Embryonic facial prominence (tissue), 1 donor: ENCODE measurements around the gene CHRNA4.

Experiments used
- DNase-seq: peaks from one replicate; pipeline ENCODE4 v3.0.0-alpha.2; 2016; ENCODE audit errors: extremely low spot score

The CHRNA4 gene

DNA sequence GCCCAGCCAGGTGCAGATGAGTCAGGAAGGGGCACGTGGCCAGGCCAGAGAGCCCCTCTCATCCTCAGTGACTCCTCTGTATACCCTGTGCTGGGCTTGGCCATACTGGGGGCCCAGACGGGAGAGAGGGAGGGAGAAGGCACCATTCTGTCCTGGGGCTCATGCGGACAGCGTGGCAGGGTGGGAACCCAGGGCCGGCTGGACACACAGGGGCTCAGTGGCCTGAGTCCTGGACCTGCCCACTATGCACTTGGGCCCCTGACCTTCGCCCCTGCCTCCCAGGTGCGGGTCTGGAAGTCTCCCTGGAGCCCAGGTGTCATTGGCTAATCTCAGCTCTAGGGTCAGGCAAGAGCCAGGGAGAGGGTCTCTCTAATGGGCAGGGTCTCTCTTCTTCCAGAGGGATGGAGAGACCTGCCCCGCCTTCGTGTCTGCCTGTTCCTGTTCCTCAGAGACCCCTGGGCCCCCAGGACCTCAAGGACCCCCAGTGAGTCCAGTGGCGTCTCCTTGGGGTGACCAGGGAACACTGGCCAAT is 40.5 kb downstream of the CHRNA4 start:
- DNase-seq, result no peak

DNA sequence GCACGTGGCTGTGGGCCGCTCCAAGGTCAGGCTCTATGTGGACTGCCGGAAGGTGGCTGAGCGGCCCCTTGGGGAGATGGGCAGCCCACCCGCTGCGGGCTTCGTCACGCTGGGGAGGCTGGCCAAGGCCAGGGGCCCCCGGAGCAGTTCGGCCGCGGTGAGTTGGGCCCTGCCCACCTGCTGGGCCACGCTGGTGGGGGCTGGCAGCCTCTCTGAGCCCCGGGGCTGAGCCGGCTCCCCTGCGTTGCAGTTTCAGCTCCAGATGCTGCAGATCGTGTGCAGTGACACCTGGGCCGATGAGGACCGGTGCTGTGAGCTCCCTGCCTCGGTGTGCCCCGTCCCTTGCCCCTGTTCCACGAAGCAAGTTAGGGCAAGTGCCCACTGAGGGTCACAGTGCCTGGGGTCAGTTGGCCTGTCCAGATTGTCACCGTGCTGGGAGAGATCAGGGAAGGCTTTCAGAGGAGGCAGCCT is 41.1 kb downstream of the CHRNA4 start:
- DNase-seq, result no peak

DNA sequence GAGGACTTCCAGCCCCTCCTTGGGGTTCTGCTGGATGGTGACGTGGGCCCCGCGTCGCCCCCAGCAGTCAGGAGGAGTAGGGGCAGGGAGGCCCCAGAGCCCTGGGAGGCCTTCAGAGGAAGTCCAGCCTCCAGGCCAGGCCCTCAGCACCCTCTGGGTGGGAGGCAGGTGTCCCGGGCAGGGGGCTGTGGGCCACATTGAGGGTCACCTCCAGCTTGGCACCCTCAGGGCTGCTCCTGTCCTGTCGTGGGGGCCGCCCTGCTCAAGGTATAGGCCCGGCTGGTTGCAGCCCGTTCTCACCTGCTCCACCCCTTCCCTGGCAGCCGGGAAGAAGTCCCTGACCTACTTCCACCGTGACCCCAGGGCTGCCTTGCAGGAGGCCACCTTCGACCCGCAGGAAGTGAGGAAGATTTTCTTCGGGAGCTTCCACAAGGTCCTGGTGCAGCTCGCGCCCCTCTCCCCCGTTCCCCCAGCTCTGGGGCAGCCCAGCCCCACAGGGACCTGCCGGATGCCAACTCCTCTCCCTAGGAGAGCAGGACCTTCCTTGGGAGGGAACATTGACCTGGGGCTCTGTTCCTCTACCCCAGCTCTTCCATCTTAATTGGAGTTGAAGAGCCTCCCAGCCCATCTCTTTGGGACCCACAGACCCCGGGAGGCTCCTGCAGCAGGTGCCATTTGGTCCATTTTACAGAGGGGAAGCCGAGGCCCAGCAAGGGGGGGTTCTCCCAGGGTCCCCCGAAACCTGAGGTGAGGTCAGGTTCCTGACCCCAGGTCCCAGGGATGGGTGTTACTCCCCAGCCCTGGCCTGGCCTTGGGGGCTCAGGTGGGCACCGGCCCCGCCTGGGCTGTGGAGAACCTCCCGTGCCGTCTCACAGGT is 41.7 kb downstream of the CHRNA4 start:
- DNase-seq, result no peak

DNA sequence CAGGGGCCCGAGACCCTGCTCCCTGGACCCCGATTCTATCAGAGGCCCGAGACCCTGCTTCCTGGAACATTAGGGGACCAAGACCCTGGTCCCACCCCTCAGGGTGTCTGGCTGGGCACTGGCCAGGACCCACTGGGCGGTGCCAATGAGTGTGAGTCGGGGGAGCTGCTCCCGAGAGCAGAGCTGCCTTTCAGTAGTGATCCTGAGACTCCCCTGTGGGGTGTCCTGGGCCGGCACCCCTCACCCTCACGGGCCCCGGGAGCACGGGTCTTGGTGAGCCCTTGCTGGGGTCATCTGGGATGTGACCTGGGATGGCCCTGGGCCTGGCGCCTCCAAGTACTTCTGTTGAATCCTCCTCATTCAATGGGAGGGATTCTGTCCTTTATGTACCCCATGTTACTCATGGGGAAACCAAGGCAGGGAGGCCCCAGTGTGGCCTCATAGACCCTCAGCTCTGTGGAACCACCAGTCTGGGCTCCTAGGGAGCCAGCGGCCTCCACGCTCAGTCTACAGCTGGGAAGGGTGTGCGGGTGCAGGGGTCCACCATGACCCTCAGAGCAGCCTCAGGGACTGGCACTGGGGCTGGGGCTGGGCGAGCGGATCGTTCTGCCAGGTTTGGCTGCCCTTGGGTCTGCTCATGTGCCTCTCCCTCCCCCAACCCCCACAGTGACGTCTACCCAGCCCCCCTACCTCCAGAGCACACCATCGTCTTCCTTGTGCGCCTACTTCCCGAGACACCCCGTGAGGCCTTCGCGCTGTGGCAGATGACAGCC is 42.6 kb downstream of the CHRNA4 start:
- DNase-seq, result no peak

DNA sequence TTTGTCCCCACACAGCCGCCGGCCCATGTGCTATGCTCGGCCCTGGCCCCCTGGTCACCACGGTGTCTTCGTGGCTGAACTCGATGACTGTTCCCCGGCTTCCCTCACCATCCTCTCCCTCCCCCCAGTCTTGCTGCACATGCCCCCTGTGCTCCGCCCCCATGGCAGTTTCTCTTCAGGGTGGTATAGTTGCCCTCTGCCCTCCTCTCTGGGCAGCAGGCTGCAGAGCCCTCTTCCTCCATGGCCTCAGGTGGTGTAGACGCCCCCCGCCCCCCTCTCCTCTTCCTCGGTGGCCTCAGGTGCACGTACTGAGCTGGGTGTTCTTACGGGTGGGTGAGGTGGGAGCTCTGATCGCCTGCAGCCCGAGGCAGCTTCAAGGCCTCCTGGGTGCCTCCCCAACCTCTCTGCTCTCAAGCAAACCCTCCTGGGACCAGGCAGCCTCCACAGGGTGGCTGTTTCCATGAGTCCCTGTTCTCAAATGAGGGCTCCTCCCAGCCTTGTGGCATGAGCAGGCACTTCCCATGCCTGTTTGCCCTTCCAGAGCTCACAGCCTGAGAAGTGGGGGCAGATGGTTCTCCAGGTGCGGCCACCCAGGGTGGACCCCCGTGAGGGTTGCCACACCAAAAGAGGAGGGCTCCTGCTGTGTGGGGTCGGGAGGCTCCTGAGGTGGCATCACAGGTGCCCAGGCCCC is 43.4 kb downstream of the CHRNA4 start:
- DNase-seq, result no peak

DNA sequence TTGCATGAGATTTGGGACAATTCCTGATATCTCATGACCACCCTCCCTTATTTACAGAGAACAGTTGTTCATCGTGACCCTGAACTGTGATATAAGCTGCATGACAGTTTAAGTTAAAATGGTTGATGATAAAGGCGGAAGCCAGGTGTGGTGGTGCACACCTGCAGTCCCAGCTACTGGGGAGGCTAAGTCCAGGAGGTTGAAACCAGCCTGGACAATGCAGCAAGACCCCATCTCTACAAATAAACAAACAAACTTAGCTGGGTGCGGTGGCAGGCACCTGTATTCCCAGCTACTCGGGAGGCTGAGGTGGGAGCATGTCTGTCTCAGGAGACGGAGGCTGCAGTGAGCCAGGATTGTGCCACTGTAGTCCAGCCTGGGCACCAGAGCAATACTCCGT is 44.1 kb downstream of the CHRNA4 start:
- no peak for DNase-seq

DNA sequence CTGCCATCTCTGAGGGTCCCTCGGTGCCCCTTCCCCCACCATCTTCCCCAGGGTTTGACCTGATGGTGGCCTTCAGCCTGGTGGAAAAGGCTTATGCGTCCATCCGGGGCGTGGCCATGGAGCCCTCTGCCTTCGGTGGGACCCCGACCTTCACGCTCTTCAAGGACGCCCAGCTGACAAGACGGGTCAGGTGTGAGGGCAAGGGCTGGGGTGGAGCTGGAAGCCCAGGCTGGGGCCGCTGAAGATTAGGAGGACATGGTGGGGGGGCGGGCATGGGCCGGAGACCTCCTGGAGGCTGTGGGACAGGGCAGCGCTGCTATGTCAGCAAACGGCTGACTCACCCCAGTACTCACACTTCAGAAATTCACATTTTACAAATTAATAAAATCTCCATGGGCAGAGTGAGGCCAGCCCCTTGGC is 44.6 kb downstream of the CHRNA4 start:
- no peak for DNase-seq

DNA sequence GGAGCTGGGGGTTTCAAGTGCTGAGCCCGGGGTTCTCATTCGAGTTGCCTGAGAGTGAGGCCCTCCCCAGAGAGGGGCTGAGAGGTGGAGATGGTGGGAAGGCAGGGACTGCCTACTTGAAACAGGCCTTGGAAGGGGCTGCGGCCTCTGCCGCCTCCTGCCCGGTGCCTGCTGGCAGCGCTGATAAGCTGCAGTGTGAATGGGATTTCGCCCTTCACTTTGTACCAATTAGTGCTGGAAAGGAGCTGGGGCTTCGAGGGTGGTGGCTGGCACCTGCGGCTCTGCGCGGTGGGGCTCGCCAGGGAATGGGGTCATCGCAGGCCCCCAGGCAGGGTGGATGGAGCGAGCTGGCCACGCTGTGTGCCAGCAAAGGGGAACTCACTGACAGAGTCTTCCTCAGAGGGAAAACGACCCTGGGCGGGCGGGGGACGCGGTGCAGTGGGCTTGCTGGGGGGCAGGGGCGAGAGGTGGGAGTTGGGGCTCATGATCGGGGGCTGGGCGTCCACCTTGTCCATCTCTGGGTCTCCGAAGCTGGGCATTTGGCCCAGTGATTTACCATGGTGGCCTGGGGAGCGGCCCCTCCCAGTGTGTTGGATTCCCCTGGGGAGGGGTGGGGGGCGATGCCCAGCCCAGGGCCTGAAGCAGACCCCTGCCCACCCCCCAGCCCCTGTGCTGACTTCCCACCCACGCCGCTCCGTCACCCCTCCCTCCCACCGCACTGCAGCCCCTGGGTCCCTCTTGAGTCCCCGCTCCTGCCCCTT is 45.2 kb downstream of the CHRNA4 start:
- no peak for DNase-seq

DNA sequence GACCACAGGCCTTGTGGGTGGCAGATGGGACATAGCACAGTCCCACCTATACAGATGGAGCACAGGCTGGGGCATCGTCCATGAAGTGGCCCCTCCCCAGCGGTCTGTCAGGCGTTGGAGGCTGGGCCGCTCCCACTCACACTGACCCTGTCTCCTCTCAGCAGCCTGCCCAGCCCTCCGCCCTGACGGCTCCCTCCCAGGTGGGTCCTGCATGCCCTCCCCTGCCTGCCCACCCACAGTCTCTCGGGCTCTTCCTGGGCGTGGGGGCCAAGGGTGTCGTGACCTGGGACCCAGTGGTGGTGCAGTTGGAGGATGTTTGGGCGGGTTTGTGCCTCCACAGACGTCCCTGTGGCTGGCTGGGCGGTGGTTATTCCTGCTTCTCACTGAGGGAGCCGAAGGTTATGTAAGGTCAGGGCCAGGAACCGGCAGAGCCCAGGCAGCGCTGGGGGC is 45.9 kb downstream of the CHRNA4 start:
- DNase-seq, result no peak

DNA sequence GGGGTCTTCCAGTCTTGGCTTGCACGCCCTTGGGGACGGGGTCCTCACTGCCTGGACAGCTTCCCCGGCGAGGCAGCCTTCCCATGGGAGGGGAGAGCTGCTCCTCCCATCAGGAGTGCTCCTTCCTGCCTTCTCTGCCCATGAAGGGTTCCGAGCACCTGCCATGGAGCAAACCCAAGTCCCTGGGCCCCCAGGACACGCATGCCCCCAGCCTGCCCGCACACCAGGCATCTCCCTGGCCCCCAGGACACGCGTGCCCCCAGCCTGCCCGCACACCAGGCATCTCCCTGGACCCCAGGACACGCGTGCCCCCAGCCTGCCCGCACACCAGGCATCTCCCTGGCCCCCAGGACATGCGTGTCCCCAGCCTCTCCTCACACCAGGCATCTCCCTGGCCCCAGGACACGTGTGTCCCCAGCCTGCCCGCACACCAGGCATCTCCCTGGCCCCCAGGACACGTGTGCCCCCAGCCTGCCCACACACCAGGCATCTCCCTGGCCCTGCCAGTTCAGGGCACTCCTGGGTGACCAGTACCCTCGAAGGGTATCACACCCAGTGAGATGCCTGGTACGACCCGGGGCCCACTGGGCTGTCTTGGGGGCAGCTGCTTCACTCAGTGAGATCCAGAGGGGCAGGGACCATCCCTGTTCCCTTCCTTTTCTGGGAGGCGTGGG is 46.4 kb downstream of the CHRNA4 start:
- DNase-seq, result no peak

DNA sequence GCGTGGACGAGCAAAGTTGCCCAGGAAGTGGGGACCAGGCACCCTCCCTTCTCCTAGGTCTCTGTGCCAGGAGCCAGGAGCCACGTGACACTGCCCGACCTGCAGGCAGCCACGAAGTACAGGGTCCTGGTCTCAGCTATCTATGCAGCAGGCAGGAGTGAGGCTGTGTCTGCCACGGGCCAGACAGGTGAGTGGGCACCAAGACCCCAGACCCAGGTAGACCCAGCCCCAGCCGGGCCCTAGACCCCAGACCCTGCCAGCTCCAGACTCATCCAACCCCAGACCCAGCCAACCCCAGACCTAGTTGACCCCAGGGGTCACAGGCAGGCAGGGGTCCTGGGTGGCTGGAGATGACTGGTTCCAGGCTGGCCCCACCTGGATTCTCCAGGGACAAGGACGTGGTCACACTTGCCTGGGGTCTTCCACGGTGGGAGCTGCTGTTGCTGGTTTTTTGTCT is 47.1 kb downstream of the CHRNA4 start:
- DNase-seq, result no peak

DNA sequence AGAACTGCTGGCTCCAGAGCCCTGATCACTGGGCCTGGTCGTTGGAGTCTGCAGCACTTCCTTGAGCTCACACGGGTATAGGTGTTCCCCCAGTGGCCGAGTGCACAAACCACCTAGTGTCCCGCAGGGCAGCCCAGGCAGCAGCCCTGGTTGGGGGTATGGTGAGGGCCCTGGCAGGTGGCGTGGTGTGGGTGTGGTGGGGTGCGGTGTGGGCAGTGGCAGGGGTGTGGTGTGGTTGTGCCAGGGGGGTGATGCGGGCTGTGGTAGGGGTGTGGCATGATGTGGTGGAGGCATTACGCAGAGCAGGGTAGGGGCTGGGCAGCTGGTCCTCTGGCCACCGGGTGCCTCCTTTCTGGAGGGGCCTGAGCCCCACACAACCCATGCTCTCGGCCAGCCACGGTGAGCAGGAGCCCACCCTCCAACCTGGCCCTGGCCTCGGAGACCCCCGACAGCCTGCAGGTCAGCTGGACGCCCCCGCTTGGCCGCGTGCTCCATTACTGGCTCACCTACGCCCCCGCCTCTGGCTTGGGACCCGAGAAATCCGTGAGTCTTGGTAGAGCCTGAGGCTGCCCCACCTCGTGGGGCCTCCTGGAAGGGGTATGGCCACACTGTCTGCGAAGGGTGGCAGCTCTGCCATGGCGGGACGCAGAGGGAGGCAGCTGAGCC is 47.7 kb downstream of the CHRNA4 start:
- DNase-seq, result no peak

DNA sequence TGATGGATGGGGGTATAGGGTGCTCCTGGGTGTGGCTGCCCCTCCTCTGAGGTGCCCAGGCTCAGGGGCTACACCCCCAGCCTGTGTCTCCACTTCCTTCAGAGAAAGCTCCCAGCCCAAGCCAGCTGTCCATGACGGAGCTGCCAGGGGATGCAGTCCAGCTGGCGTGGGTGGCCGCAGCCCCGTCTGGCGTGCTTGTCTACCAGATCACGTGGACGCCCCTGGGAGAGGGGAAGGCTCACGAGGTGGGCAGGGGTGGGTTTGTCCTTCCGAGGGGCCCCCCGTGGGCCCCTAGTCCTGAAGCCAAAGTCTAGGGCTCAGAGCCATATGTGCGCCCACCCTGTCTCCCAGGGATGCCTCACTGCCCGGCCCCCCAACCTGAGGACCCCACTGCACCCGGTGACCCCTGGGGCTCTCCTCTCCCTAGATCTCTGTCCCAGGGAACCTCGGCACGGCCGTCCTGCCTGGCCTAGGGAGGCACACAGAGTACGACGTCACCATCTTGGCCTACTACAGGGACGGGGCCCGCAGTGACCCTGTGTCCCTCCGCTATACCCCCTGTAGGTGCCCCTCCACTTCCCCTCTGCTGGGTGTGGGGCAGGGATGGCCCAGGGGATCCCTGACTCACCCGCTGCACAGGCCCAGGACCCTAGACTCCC is 48.3 kb downstream of the CHRNA4 start:
- DNase-seq, result no peak

DNA sequence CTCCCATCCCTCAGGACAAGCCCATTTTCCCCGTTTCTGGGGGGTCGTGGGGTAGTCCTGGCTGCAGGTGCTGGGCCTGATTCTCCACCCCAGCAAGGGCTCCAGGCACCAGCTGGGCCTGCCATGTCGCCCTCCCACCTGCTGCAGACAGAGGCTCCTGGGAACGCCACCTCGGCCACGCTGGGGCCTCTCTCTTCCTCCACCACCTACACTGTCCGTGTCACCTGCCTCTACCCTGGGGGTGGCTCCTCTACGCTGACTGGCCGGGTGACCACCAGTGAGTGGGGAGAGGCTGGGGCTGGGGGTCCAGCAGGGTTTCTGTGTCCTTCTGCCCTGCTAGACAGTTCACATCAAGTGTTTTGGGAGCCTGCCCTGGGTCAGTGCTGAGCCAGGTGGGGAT is 48.9 kb downstream of the CHRNA4 start:
- no peak for DNase-seq

DNA sequence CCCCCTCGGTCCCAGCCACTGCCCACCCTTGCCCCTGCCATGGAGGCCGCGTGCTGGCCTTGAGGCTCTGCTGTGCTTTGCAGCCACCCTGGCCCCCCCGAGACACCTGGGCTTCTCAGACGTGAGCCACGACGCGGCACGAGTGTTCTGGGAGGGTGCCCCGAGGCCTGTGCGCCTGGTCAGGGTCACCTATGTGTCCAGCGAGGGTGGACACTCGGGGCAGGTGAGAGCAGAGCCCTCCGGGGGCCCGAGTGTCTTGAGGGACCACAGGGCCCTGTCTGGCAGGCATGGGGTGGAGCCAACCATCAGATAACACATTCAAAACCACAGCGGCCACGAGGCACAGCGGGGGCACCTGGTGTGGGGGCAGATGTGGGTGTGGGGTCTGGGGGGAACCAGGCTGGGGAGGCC is 49.3 kb downstream of the CHRNA4 start:
- no peak for DNase-seq

DNA sequence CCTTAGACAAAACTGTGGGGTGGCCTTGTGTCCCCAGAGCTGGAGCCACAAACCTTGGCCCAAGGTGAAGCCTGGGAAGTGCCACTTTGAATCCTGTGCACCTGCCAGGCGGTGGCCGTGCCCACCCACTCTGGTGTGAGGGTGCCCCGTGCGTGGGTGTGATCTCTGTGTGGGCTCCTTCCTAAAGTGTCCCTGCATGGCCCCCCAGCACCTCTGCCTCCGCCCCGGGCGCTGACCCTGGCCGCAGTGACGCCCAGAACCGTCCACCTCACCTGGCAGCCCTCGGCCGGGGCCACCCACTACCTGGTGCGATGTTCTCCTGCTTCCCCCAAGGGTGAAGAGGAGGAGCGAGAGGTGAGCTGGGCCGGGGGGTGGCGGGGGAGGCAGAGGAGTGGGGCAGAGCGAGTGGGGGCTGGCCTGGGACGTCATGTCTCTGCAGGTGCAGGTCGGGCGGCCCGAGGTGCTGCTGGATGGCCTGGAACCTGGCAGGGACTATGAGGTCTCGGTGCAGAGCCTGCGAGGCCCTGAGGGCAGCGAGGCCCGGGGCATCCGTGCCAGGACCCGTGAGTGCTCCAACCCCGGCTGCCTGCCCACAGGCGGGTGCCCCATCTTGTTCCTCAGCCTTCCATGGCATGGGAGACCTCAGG is 49.8 kb downstream of the CHRNA4 start:
- no peak for DNase-seq

DNA sequence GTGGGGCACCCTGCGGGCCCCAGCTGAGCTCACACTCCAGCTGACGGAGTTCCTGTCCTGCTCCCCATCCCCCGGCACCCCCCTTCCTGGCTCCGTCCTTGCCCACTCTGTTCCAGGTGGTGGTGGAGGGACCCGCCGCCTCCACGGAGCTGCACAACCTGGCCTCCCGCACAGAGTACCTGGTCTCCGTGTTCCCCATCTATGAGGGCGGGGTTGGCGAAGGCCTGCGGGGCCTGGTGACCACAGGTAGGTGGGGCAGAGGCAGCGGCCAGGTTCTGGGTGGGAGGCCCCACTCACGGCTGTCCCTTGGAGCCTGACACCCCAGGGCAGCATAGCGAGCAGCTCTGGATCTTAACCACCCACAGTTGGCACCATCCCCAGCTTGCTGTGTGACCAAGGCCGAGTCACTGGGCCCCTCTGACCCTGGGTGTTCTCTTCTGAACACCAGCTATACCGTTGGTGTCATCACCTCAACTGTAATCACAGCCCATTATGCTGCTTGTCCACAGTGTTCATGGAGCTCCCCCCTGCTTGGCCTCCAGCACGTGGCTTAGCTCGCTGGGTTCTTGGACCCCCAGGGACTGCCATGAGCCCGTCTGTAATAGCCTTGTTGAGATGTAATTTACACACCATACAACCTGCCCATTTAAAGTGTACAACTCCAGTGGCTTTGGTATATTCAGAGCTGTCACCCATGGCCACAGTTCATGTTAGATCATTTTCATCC is 50.7 kb downstream of the CHRNA4 start:
- no peak for DNase-seq
